ENCODE measurements around the gene CPVL.

DNA sequence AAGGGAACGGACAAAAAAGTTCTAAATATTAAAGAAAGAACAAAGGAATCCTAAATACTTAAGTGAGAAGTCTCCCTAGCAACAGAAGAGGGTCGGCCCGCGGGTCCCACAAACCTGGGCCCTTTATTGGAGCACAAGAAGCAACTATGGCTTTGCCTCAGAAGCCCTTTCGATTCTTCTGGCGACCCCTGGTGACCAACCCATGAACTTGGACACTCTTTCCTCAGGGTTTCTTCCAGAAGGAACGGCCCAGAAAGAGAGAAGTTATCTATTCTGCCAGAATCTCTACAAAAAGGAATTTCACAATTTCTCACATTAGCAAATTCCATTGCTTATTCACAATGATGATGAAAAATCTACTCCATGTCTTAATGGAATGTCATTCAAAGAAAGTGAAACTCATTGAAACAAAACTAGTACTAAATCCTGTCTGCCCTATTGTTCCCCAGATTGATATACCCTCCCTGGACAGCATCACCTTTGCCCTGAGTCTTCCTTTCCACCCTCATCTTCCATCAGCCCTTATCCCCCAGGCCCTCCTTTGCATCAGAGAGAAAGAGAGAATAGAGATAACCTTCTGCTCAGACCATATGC lies 43.7 kb downstream of the CPVL start:
- TF ChIP-seq, protein P1, sequence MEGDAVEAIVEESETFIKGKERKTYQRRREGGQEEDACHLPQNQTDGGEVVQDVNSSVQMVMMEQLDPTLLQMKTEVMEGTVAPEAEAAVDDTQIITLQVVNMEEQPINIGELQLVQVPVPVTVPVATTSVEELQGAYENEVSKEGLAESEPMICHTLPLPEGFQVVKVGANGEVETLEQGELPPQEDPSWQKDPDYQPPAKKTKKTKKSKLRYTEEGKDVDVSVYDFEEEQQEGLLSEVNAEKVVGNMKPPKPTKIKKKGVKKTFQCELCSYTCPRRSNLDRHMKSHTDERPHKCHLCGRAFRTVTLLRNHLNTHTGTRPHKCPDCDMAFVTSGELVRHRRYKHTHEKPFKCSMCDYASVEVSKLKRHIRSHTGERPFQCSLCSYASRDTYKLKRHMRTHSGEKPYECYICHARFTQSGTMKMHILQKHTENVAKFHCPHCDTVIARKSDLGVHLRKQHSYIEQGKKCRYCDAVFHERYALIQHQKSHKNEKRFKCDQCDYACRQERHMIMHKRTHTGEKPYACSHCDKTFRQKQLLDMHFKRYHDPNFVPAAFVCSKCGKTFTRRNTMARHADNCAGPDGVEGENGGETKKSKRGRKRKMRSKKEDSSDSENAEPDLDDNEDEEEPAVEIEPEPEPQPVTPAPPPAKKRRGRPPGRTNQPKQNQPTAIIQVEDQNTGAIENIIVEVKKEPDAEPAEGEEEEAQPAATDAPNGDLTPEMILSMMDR (conservative IDR thresholded peaks at IDR 0.05 in 1 of 2, IDR thresholded peaks at IDR 0.05 in 1 of 2; ENCODE audit: extremely low read depth in 1 of 2, insufficient read depth in 1 of 2, low read depth in 1 of 2, low read length in 2 of 2) = peak; percentile 39 to 73
- TF ChIP-seq EZH2 (IDR thresholded peaks at IDR 0.05; ENCODE audit: borderline replicate concordance, low read length) = no peak
